GM21528 (cell line): Measurements from ENCODE around the gene AFF3.

Experiments used
- ATAC-seq: cut with Tn5 transposase; IDR thresholded peaks from one replicate; pipeline ENCODE4 v1.9.1; 2021; ENCODE audit warnings: mild to moderate bottlenecking, moderate library complexity; ENCODE audit not compliant: unreplicated experiment, low FRiP score

Gene AFF3

GRCh38 chr2:100073110-100073509, 69.3 kb downstream of the AFF3 start:
- ATAC-seq, result no peak

DNA sequence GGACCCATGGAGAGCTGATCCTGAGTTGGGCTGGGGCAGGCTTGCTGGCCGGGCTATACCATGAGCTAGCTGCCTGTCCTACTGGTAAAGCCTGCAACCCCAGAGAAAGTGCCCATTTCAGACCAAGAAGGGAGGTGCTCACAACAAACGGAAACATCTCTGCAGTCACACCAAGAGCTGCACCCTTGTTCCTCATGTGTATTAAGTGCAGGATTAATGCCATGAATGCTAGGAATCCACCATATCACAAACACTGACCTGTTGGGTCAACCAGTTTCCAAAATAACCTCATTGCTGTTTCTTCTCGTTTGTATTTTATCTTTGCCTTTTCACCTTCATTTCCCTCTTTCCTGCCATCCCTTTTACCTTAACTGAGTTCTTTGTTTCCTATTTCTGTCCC, 69.9 kb downstream of the AFF3 start:
- no peak for ATAC-seq

DNA sequence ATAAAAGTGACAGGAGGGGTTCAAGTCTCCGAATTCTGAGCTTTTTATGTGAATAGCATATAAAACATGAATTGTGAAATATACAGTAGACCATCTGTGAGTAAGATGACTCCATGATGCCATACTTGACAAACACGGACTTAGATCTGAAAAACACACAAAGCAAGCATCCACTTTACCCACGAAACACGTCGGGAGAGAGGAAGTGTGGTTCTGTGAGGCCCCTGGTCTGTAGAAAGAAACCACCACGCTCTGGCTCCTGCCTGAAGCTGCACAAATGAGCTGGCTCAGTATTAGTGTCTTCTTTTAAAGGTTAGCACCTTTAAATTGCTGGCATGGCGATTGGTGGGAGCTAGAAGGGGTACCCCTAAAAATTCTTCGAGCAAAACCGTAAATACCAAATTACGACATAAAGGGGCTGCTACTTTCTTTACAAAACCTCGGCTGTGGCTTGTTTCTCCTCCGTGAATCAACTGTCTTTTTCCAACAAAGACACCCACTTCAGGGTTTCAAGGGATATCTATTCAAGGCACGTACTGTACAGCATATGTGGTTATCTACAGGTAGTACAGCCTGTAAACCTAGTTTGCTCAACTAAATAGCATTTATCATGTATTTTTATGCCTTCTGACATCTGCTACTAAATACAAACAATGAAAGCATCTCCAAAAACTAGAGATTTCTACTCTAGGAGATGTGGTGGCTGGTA, 70.9 kb downstream of the AFF3 start:
- ATAC-seq, result no peak

GRCh38 chr2:100070078-100070477, 72.3 kb downstream of the AFF3 start:
- no peak for ATAC-seq

GRCh38 chr2:100068395-100068794, 74.0 kb downstream of the AFF3 start:
- no peak for ATAC-seq

- ATAC-seq, result no peak
Measured at GRCh38 chr2:100067784-100068183, 74.6 kb downstream of the AFF3 start.

GRCh38 chr2:100066856-100067255, 75.5 kb downstream of the AFF3 start:
- no peak for ATAC-seq

GRCh38 chr2:100066246-100066645, 76.1 kb downstream of the AFF3 start:
- ATAC-seq, result no peak

GRCh38 chr2:100064592-100065428, 77.6 kb downstream of the AFF3 start:
- ATAC-seq, result no peak

- ATAC-seq, result no peak
Measured at GRCh38 chr2:100064165-100064564, 78.2 kb downstream of the AFF3 start.

DNA sequence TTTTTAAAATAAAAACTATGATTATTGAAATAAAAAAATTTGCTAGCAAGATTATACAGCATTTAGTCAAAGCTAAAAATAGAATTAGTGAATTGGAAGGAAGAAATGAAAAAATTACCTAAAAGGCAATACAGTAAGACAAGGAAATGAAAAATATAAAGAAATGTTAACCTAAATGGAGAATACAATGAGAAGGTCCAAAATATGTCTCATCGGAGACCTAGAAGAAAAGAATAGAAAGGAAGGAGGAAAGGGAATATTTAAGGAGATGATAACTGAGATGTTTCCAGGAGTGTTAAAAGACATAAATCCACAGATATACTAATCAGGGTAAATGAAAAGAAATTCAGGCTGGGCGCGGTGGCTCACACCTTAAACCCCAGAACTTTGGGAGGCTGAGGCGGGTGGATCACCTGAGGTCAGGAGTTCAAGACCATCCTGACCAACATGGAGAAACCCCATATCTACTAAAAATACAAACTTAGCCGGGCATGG, 78.9 kb downstream of the AFF3 start:
- no peak for ATAC-seq

DNA sequence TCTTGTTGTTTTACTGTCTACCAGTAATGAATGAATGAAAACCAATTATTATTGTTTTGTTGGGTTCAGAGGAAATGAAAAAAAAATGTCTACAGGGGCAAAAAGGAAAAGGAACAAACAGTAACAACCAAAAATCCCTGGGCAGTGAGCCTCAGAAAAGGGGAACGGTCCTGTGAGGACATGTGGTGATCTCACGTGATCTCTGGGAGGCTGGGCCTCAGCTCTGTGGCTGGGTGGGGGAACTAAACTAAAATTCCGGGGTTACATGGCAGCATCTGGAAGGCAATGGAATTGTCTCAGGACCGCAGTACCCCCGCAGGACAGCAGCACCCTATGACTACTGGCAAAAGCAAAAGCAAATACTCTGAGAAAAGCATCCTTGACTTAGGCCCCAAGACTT, 80.1 kb downstream of the AFF3 start:
- ATAC-seq, result no peak

GRCh38 chr2:100060875-100061274, 81.5 kb downstream of the AFF3 start:
- ATAC-seq, result no peak

DNA sequence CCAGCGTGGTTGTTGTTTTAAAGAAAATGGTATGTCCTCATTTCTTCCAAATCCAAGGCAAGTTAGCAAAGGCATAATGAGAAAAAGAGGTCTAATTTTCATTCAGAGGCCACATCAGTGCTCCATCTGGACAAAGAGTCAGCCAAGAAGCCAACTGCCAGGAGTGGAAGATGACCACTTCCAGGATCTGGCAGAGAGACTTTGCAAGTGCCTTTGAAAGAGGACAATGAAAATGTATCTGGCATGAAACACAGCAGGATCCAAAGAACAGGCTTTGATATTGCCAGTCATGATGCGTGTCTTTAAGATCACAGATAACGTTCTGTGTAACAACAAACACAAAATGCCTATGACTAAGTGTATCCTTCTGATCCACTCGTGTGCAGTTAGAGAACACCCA, 82.8 kb downstream of the AFF3 start:
- ATAC-seq, result no peak

GRCh38 chr2:100057901-100058261, 84.5 kb downstream of the AFF3 start:
- ATAC-seq, result no peak

DNA sequence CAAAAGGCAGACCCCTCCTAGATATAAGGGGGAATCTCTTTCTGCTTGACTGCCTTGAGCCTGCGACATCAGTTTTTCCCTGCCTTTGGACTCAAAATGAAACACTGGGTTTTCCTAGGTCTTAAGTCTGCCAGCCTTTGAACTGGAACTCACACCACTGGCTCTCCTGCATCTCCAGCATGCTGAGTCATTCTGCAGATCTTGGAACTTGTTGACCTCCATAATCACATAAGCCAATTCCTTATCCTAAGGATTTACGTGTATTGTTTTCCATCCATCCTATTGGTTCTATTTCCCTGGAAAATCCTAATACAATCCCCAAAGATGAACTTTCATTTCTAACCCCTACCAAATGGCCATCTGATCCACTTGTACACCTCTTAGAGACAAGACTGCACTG, 88.0 kb downstream of the AFF3 start:
- no peak for ATAC-seq

DNA sequence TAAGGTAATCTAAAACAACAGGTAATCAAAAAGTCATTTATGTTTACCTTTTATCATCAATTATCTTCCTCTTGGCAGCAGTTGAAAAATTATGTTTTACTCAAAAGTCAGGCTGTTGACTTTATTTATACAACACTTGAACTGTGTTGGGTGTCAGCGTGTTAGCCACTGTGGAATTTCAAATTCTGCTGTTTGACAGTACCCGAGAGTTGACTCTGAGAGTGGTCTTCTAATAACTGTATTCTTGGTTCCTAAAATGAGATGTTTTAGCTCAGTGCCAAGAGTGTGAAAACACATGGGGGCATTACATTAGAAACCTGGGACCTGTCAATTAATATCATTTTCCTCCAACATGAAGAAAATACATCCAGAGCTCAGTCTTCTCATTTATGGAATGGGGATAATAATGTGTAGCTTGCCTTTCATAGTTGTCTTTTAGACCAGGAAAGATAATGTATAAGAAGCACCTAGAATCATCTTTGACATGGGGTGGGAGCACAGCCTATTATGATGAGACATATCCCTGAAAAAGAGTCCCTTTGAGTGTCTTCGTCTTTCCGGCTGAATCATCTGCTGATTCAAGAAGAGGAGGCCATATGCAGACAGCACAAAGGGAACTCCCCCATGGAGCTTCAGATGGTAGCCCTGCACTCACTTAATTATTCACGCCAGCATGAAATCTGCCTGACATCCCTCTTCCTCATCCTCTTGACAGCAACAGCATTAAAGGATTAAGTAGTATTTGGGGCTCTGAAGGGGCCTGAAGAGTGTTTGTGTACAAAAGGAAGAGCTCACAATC, 89.1 kb downstream of the AFF3 start:
- no peak for ATAC-seq

GRCh38 chr2:100052650-100053049, 89.7 kb downstream of the AFF3 start:
- no peak for ATAC-seq

DNA sequence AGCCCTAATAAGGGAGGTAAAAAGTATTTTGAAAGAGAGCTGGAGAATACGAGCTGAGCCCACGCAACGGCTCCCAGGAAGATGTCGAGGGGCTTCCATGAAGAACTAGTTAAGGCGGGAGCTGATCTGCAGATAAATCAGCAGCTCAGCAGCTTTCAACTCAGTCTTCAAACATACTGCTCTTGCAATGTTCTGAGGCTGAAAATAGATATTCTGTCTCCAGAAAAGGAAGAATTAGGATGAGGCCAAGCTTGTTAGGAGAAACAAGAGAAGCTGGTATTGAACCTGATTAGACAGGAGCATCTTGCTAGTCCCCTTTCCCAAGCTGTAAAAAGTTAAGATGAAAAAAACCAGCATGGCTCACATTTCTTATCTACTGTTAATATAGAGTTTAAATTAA, 91.1 kb downstream of the AFF3 start:
- no peak for ATAC-seq

GRCh38 chr2:100050685-100051084, 91.7 kb downstream of the AFF3 start:
- no peak for ATAC-seq
